MCF 10A (cell line): Measurements from ENCODE around the gene CR1L. TPM values are rescaled to one million over a fixed set of nuclear protein-coding genes. Genes with fewer than 3 reads are reported as not detected.
"Not testable (repeated sequence)": the region's sequence is repeated elsewhere in the genome, so short reads cannot be mapped to it uniquely, and the experiment has no call there.

Source experiments
- BruUV-seq: library from RNA; stranded (reverse); fragments of 400-500 nt; replicated peaks from 2 replicates; lab custom pipeline; 2021; lab: Mats Ljungman, UMichigan
- CTCF ChIA-PET: fragments of 300-600 bp; sonication (Branson Sonifier 250); formaldehyde crosslinking; extraction: SDS; loops from one replicate; lab custom pipeline; 2021; ENCODE audit warnings: antibody characterized with exemption, inconsistent platforms; lab: Yijun Ruan, JAX
- POLR2A ChIA-PET: fragments of 300-600, 350-650 bp; sonication (Branson Sonifier 250); formaldehyde crosslinking; extraction: SDS; loops from one replicate; lab custom pipeline; 2020; ENCODE audit warnings: antibody characterized with exemption, inconsistent platforms; lab: Yijun Ruan, JAX
- DNase-seq: peaks from one replicate; pipeline ENCODE4 v3.0.0-alpha.2; 2018; ENCODE audit not compliant: unreplicated experiment
- H3K27ac Mint-ChIP-seq: one replicate; pipeline ENCODE4 v1.8.0; 2022; ENCODE audit warnings: mild to moderate bottlenecking, low read depth, mixed read lengths; ENCODE audit not compliant: unreplicated experiment
- H3K27me3 Mint-ChIP-seq: one replicate; pipeline ENCODE4 v1.8.0; 2022; ENCODE audit warnings: mixed read lengths; ENCODE audit not compliant: insufficient read depth, unreplicated experiment
- H3K36me3 Mint-ChIP-seq: one replicate; pipeline ENCODE4 v1.8.0; 2022; ENCODE audit warnings: mild to moderate bottlenecking, moderate library complexity, mixed read lengths; ENCODE audit not compliant: insufficient read depth, unreplicated experiment
- H3K4me1 Mint-ChIP-seq: one replicate; pipeline ENCODE4 v1.8.0; 2022; ENCODE audit warnings: mixed read lengths; ENCODE audit not compliant: insufficient read depth, unreplicated experiment
- H3K4me3 Mint-ChIP-seq: one replicate; pipeline ENCODE4 v1.8.0; 2022; ENCODE audit warnings: mild to moderate bottlenecking, moderate library complexity, mixed read lengths; ENCODE audit not compliant: unreplicated experiment
- H3K9me3 Mint-ChIP-seq: one replicate; pipeline ENCODE4 v1.8.0; 2022; ENCODE audit warnings: mixed read lengths; ENCODE audit not compliant: unreplicated experiment
- intact Hi-C: fragments of 100-400 bp; cut with micrococcal nuclease; formaldehyde crosslinking; loops from 2 replicates; pipeline ENCODE4 v1.14.1; 2022
- total RNA-seq: library from RNA; stranded (reverse); gene quantifications from 2 replicates; pipeline ENCODE4 v1.2.3, GENCODE V29; 2022
- TF ChIP-seq, protein P1 (sequence below): fragments of 200-600 bp; IDR thresholded peaks from one replicate; pipeline ENCODE4 v1.8.0; 2022; ENCODE audit warnings: antibody characterized with exemption, mild to moderate bottlenecking; ENCODE audit not compliant: unreplicated experiment

Gene CR1L
- total RNA-seq, 1 experiment from 2014 or later: not detected

DNA sequence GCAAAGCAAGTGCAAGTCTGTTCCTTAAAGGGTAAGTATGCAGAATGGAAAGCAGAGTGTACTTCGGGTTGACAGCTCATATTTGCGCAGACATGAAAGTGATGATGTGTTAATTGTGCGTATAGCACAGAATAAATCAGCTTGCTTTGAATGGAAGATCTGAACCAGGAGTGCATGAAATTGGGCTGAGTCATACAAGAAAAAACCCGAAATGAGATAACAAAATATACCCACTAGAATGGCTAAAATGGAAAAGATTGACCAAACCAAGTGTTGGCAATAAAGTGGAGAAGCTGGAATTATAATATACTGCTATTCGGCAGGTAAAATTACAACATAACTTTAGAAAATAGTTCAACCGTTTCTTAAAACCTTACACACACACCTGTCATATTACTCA, 28.5 kb downstream of the CR1L start:
- POLR2A ChIA-PET: interaction anchor here (1.2 to 1.9 kb wide), 3 partner anchors 79 to 123 kb away, joined by 4 to 7 read pairs (median 7); partner anchors contain the start of gene CD46
- CTCF ChIA-PET: interaction anchor here (0.6 to 6.4 kb wide), 13 partner anchors 12 to 740 kb away, joined by 3 to 65 read pairs (median 4); no protein-coding TSS in a partner anchor
- intact Hi-C loops: loop anchor here (2.0 to 10.0 kb wide), 4 partner anchors 53 to 589 kb away; partner anchors contain the start of genes C4BPB and CR1
- Mint-ChIP-seq H3K9me3 (no peaks in the 10 kb centered on the region), H3K4me1 (peaks cover 12% of the 10 kb centered on the region), H3K4me3 (no peak overlapping the region), H3K27me3 (peaks cover 67% of the 10 kb centered on the region), H3K27ac (no peak overlapping the region), H3K36me3 (no peaks in the 10 kb centered on the region)
- BruUV-seq: no TSS peak
- TF ChIP-seq, protein P1, sequence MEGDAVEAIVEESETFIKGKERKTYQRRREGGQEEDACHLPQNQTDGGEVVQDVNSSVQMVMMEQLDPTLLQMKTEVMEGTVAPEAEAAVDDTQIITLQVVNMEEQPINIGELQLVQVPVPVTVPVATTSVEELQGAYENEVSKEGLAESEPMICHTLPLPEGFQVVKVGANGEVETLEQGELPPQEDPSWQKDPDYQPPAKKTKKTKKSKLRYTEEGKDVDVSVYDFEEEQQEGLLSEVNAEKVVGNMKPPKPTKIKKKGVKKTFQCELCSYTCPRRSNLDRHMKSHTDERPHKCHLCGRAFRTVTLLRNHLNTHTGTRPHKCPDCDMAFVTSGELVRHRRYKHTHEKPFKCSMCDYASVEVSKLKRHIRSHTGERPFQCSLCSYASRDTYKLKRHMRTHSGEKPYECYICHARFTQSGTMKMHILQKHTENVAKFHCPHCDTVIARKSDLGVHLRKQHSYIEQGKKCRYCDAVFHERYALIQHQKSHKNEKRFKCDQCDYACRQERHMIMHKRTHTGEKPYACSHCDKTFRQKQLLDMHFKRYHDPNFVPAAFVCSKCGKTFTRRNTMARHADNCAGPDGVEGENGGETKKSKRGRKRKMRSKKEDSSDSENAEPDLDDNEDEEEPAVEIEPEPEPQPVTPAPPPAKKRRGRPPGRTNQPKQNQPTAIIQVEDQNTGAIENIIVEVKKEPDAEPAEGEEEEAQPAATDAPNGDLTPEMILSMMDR: no peak
- DNase-seq: no peak

DNA sequence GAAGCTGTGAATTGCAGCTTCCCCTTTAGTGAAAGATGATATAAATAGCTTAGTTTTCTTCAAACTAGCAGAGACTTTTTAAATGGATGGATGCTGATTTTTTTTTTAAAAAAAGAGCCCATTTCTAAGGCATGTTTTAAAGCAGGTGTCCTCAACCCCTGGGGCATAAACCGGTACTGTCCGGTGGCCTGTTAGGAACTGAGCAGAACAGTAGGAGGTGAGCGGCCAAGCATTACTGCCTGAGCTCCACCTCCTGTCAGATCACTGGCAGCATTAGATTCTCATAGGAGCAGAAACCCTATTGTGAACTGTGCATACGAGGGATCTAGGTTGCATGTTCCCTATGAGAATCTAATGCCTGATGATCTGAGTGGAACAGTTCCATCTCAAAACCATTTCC, 31.2 kb downstream of the CR1L start:
- DNase-seq: no peak
- CTCF ChIA-PET: interaction anchor here (0.6 to 6.4 kb wide), 10 partner anchors 22 to 206 kb away, joined by 3 to 65 read pairs (median 4); no protein-coding TSS in a partner anchor
- Mint-ChIP-seq H3K4me3 (no peak overlapping the region), H3K27ac (no peak overlapping the region), H3K4me1 (peaks cover 8% of the 10 kb centered on the region), H3K27me3 (peaks cover 41% of the 10 kb centered on the region), H3K36me3 (no peaks in the 10 kb centered on the region), H3K9me3 (no peaks in the 10 kb centered on the region)
- intact Hi-C loops: loop anchor here (10.0 kb wide), 1 partner anchor 591 kb away; the partner anchor contains the start of gene C4BPB
- TF ChIP-seq, protein P1: no peak
- no TSS peak for BruUV-seq
- POLR2A ChIA-PET: interaction anchor here (0.6 to 0.7 kb wide), 3 partner anchors 41 to 658 kb away, joined by 3 read pairs; no protein-coding TSS in a partner anchor

DNA sequence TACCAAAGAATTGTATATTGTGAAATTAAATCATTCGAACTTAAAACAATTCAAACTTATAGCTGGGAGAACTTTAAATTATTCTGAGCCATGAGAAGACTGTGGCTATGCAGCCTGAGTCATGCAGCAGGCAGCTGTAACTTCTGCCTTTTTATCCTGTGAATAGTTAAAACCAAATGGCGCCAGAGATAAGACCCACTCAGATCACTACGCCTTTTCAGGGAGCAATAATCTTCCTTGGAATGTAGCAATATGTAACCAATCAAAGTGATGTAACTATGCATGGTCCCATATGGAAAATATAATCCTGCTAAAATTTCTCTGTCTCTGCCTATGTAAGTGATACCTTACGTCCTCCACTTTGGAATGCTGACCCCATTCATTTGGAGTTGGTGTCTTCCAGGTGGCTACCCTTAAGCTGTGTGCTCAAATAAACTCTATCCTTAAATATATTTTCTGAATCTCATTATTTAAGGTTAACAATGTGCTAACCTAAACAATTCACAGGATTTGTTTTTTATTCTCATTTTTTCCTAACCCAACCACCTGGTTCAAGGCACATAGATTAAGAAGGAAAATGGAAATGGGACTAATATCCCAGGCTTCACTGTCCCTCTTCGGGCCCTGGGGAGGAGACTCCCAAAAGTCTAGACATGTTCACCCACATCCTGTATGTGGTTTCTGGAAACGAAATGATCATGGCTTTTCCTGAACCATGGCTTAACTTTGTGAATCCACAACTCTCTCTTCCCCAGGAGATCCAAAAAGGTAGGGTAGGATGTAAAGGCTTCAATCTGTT, 35.9 kb downstream of the CR1L start:
- POLR2A ChIA-PET, DNase-seq, H3K36me3 Mint-ChIP-seq, H3K27me3 Mint-ChIP-seq, H3K4me1 Mint-ChIP-seq, H3K27ac Mint-ChIP-seq, H3K9me3 Mint-ChIP-seq, intact Hi-C loops, BruUV-seq, H3K4me3 Mint-ChIP-seq: not testable (repeated sequence)
- CTCF ChIA-PET: interaction anchor here (0.8 to 1.9 kb wide), 2 partner anchors 14 to 18 kb away, joined by 3 to 7 read pairs; no protein-coding TSS in a partner anchor

DNA sequence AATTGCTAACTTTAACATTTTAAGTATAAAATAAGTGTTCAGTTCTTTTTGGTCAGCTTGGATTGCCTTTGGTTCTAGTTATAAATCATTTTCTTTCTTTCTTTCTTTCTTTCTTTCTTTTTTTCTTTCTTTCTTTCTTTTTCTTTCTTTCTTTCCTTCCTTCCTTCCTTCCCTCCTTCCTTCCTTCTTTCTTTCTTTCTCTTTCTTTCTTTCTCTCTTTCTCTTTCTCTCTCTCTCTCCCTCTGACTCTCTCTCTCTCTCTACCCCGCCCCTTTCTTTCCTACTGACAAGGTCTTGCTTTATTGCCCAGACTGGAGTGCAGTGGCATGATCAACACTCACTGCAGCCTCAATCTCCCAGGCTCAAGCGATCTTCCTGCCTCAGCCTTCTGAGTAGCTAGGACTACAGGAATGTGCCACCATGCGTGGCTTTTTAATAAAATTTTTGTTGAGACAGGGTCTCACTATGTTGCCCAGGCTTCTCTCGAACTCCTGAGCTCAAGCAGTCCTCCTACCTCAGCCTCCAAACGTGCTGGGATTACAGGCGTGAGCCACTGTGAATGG, 38.0 kb downstream of the CR1L start:
- H3K36me3 Mint-ChIP-seq, H3K9me3 Mint-ChIP-seq, H3K4me3 Mint-ChIP-seq, intact Hi-C loops, H3K4me1 Mint-ChIP-seq, H3K27ac Mint-ChIP-seq, BruUV-seq, DNase-seq: not testable (repeated sequence)
- ChIA-PET POLR2A (interaction anchor here (1.3 kb wide), 1 partner anchor 9 kb away, joined by 8 read pairs; no protein-coding TSS in a partner anchor), CTCF (interaction anchor here (0.8 to 1.9 kb wide), 7 partner anchors 11 to 1031 kb away, joined by 3 to 10 read pairs (median 4); no protein-coding TSS in a partner anchor)
- peaks cover 16% of the 10 kb centered on the region for H3K27me3 Mint-ChIP-seq

DNA sequence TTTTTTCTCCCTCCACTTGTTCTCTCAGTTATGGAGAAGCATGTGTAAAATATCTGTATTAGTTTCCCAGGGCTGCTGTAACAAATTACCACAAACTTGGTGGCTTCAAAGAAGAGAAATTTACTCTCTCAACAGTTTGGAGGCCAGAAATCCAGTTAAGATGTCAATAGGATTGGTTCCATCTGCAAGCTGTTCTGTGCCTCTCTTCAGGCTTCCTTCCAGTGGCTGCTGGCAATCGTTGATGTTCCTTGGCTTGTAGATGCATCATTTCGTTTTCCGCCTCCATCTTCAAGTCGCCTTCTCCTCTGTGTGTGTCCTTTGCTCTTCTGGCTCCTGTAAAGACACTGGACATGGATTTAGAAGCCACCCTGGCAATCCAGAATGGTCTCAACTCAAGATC, 45.6 kb downstream of the CR1L start:
- H3K27me3 Mint-ChIP-seq: peaks cover 59% of the 10 kb centered on the region
- H3K27ac Mint-ChIP-seq, DNase-seq, H3K36me3 Mint-ChIP-seq, intact Hi-C loops, H3K4me1 Mint-ChIP-seq, H3K4me3 Mint-ChIP-seq, BruUV-seq, POLR2A ChIA-PET, H3K9me3 Mint-ChIP-seq: not testable (repeated sequence)
- CTCF ChIA-PET: interaction anchor here (0.9 to 1.5 kb wide), 3 partner anchors 13 to 112 kb away, joined by 3 to 5 read pairs (median 3); no protein-coding TSS in a partner anchor
